ENCODE data around the gene KCND1.
"Not testable (repeated sequence)": the region's sequence is repeated elsewhere in the genome, so short reads cannot be mapped to it uniquely, and the experiment has no call there.

Gene KCND1

DNA sequence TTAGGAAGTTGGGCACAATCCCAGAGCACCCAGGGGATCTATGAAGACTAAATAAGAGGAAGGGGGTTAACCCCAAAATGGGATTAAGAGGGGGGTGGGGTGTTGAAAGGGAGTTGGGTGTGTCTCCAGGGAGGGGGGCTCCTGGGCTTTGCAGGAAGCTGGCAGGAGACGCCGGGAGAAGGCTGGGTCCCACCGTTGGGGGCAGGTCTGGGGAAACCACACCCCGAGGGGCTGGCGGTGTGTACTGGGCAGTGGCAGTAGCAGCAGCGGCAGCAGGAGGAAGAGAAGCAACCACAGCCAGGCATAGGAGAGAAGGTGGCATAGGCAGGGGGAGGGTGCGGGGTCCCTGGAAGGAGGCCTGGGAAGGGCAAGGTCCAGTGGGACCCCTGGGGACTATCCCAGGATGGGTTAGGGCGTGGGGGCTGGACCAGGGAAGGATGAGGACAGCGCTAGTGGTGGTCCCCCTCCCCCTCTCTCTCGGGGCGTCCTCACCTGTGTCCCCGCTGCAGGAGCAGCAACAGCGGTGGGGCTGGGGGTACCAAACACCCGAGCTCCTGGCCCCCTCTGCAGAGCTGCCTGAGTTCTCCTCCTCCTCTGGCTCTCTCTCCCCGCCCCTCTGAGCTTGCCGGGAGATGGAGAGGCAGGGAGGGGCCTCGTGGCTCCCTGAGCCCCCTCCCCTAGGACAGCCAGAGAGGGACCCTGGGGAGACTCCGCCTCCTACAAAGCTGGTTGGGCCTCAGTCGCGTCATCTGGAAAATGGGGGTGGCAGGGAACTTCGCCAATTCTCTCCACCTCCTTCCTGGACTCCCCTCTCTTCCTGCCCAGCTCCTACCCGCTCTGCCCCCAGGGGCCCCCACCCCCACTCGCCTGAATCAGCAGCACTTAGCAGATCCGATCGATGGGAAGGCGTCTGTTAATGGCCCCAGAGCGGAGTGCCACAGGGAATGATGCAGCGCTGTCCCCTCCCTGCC is at the start of gene KCND1:
Gene KCND1, minus strand, starts transcription at position 596 of the 971 bp plus-strand sequence. CDS start 1,573 bp downstream, outside the sequence.
- no peak for DNase-seq (ENCODE audit: low read depth)

DNA sequence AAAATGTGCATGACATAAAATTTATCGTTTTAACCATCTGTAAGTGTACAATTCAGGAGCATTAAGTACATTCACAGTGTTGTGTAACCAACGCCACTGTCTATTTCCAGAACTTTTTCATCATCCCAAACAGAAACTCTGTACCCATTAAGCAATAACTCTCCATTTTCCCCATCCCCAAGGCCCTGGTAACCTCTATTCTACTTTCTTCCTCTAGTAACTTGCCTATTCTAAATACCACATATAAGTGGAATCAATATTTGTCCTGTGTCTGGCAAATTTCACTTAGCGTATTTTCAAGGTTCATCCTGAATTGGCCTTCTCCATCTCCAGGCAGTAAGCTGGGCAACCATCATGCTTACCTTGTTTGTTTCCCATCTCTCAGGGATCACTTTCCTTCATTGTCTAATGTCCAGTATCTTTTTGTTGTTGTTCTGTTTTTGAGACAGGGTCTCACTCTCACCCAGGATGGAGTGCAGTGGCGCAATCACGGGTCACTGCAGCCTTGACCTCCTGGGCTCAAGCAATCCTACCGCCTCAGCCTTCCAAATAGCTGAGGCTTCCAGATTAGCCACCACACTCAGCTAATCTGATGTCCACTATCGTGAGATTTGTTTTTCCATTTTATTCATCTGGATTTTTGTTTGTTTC is 48.1 kb upstream of the KCND1 start:
- DNase-seq (ENCODE audit: low read depth): no peak

DNA sequence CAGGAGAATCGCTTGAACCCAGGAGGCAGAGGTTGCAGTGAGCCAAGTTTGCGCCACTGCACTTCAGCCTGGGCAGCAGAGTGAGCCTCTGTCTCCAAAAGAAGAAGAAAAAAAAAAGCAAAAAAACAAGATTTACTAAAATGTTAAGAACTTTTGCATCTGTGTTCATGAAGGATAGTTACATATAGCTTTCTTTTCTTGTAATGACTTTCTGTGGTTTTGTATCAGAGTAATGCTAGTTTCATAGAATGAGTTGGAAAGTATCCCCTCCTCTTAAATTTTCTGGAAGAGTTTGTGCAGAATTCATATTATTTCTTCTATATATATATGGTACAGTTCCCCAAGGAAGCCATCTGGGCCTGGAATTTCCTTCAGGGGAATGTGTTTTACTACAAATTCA is 47.4 kb upstream of the KCND1 start:
- no peak for DNase-seq (ENCODE audit: low read depth)

DNA sequence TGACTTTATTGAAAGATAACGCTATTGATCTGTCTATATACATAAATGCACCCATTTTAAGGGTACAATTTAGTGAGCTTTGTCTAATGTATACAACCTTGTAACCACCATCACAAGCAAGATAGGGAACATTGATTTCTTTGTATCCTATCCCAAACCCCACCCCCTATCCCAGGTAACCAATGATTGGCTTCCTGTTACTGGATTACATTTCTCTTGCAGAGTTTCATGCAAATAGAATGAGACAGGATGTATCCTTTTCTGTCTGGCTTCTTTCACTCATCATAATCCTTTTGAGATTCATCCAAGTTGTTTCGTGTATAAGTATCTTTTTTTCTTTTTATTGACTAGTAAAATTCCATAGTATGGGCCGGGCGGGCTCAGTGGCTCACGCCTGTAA is 32.1 kb upstream of the KCND1 start:
- DNase-seq (ENCODE audit: low read depth): no peak

DNA sequence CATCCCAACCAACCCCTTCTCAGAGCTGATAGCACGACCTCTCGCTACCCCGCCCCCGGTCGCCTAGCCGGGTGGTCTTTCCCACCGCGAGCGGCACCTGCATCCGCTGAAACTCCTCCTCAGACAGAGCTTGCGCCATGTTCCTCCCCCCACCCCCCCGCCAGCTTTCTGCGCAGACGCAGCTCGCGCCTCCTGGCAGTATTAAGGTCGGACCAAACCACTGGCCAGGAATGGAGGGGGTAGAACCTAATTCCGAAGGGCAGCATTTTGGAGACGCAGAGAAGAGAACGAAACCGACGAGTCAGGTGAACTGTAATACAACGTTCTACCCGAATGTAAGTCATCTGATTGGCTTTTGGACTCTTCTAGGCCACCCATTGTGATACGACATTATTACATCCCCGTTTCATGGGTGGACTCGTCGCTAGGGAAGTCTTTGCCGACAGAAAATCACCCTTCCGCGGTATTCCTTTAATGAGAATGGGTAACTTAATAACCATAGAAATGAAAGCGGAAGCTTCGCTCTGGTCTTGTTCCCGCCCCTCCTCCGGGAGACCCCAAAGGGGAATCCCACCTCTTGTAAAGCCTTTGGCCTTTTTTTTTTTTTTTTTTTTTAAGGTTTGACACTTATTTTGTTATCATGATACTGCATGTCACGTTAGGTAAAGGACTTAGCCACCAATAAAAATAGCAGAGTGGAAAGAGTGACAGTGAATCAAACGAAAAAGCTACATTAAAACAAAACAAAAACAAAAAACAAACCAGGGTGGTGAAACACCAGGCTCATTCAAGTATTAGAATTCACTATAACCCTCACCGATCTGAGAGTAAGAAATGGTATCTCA is 30.7 kb upstream of the KCND1 start, which contains the start of gene GRIPAP1:
Gene GRIPAP1, minus strand, starts transcription at position 174 of the 845 bp plus-strand sequence. Its CDS starts 35 bp downstream, at position 139.
- peak; percentile 62 for DNase-seq (ENCODE audit: low read depth)

DNA sequence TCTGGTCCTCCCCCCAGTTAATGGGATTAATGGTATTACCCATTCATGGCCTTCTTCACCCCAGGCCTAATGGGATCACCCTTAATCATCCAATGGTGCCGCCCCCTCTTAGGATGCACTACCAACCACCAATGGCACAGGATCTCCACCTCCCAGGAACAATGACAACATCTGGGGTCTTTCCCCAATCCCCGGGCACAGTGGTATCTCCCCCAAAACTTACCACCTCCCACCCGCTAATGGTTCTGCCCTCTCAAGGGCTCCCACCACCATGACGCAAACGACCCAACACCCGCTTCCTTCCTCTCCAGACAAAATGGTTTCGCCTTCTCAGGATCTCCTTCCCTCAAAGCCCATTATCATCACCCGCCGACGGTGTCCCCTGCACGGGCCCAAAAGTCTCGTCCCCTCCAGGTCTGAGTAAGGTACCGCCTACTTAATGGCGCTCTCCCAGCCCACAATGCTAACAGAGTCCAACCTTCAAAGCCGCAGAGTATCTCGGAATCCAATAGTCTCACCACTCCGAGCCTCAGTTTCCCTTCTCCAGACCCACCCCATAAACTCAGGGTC is 30.0 kb upstream of the KCND1 start:
- peak; percentile 35 for DNase-seq (ENCODE audit: low read depth)

DNA sequence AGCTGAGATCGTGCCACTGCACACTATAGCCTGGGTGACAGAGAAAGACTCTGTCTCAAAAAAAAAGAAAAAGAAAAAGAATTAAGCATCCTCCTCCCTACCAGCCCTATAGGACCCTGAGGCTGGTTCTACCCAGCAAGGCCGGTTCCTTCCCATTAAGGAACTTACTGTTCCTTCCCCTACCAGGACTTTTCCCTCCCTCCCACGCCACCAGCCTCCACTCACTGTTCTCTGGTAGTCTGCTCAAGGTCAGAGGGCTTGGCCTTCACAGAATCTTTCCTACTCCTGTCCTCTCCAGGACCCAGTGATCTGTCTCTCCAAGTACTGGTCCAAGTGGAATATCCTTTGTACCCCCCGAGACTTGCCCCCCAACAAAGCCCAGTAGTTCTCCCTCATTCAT is 29.0 kb upstream of the KCND1 start:
- no peak for DNase-seq (ENCODE audit: low read depth)

DNA sequence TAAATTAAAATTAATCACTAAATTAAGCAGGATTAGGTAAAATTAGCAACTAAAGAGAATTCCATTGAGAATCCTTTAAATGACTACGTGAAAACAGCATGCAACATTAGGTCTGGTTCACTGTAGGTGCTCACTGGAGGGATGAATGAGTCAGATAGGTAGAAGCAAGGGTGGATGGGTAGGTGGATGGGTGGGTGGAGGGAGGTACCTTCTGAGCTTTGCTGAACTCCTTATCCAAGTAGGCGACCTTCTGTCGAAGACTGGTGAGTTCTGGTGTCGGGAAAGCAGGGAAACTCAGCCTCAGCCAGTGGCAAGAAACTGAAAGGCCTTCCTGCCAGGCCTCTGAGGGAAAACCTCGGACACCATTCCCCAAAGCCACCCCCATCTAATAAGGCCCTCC is 27.4 kb upstream of the KCND1 start:
- no peak for DNase-seq (ENCODE audit: low read depth)

DNA sequence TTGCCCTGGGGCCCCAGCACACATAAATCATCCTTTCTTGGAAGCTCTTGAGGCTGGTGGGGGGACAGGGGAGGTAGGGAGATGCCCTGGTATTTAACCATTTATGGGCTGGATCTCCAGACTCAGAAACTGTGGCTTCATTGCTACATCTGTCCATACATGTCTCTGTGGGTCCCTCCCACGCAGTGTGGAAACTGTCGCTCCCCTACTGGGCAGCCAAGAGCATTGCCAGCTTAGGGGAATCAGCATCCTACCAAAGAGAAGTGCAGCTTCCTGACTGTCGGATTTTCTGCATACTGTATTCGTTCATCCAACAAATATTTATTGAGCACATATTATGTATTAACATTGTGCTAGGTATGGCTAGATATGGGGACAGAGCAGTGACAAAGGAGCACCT is 26.7 kb upstream of the KCND1 start:
- no peak for DNase-seq (ENCODE audit: low read depth)

DNA sequence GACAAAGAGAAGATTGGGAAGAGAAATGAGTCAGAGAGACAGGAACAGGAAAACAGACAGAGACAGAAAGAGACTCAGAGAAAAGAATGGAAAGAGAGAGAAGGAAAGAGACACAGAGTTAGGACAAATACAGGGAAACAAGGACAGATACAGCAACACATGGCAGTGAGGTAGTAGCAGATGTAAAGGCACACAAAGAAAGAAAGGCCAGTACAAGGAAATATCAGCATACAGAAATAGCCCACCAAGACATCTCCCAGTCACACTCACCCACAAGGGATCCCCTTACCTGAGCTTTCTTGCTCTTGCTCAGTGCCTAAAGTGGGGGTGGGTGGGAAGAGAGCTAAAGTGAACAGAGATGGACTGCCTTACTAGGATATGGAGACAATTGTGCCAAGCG is 26.2 kb upstream of the KCND1 start:
- DNase-seq (ENCODE audit: low read depth): no peak

DNA sequence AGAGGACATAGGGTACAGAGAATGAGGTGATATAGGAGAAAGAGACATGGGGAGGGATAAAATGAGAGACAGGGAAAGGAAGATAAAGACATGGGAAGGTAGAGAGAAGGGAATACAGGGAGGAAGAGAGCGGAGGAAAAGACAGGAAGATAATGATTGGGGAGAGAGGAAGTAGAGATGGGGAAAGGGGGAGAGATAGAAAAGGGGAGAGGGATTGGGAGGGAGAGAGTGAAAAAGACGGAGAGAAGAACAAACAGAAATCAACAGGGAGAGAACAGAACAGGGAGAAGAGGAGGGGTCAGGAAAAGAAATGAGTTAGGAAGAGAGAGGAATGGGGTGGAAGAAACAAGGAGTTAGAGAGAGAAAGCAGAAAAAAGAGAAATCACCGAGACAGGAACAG is 25.8 kb upstream of the KCND1 start:
- no peak for DNase-seq (ENCODE audit: low read depth)

DNA sequence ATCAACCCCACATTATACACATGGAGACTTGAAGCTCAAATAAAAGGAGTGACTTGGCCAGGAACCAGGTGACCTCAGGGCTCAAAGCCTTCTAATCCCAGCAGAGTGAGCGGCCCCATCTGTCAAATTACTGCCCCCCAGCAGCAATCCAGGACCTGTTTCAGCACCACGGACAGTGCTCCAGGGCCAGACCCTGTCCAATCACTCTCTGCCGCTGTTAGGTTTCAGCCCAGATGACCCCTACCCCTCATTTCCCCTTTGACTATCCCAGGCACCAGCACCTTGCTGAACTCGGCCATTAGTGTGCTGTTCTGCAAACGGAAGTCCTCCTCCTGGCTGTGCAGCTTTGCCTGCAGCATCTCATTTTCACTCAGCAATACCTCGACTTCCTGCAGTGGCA is 25.3 kb upstream of the KCND1 start:
- DNase-seq (ENCODE audit: low read depth): no peak

DNA sequence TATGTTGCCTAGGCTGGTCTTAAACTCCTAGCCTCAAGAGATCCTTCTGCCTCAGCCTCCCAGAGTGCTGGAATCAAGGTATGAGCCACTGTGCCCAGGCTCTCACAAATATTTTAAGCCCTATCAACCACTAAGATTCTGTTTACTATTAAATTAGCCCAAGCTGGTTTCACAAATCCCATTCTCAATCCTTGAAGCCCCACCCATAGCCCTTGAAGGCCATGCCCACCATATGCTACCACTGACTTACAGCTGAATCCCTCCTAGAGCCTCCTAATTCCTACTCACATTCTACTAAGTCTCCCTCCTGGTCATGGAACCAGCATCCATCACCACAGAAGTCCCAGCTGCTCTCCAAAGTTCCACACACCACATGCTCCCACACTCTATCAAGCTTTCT is 20.7 kb upstream of the KCND1 start:
- no peak for DNase-seq (ENCODE audit: low read depth)

DNA sequence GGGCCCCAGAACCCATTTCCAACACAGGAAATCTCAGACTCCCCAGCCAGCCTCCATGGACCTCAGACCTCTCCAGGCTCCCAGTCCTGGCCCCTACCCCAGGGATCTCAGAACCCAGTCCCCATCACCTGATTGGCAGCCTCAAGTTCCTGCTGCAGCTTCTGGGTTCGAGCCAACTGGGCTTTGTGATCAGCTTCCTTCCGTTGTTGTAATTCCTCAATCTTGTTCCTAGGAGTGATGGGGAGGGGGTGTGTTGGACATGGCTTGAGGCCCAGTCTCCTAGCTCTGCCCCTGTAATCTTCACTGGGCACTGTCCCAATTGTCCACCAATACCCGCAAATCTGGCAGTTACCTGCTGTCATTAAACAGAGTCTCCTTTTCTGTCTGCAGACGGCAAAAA is 17.8 kb upstream of the KCND1 start:
- DNase-seq (ENCODE audit: low read depth): no peak

DNA sequence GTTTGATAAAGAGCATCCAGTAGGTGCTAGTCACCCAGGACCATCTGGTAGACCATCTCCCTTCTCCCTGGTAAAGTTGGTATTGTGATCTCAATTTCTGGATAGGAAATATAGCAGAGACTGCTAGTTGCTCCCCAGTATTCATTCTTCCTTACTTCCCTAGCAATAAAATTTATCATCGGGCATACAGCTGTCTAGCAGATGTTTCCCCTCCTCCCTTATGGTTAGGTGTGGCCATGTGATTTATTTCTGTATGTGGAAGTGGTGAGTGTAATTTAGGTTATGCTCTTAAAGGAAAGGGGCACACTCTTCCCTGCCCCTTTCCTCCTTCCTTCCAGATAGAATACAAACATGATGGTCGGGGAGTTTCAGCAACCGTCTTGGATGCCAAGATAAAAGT is 12.3 kb upstream of the KCND1 start:
- DNase-seq (ENCODE audit: low read depth): no peak

DNA sequence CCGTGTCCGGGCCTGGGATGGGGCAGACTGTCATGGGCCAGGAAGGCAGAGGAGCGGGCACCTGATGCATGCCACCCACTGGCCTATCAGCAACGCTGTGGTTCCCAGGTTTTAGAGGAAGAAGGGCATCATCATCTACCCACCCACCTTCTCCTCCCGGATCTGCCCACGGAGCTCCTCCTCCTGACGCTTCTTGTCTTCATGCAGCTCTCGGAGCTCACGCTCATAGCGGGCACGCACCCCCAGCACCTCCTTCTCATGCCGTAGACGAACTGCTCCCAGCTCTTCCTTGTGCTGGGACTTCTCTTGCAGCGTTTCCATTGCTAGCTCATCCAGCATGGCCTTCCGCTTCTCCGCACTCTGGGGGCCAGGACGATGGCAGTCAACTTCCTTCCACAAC is 11.4 kb upstream of the KCND1 start:
- no peak for DNase-seq (ENCODE audit: low read depth)

DNA sequence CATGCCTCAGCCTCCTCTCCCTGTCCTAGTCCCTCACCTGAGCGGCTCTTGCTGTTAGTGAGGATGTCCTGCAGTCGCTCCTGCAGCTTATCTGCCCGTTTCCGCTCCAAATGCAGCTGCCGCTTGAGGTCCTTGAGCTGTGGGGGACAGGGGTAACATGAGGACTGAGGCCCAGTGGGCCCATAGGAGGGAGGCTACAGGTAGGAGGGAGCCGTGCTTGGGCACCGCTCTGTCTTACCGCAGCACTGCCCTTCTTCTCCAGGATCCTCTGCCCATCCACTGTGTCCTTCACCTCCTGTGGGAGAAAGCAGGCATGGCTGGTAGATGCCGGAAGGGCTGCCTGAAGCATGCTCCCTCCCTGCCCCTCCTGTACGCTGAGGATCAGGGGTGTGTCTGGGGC is 9.5 kb upstream of the KCND1 start:
- DNase-seq (ENCODE audit: low read depth): no peak

DNA sequence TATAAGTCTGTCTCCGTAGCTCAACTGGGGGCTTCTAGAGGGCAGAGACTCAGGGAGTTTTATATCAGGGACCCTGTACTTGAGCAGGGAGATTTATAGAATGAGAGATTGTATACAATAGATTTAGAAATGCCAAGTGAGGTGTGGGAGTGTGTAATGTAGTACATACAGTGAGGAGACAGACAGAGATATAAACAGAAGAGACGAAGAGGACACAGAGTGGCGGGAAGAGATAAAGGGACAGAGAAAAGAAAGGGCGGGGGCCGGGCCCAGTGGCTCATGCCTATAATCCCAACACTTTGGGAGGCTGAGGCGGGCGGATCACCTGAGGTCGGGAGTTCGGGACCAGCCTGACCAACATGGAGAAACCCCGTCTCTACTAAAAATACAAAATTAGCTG is 8.7 kb upstream of the KCND1 start:
- not testable (repeated sequence) for DNase-seq (ENCODE audit: low read depth)

DNA sequence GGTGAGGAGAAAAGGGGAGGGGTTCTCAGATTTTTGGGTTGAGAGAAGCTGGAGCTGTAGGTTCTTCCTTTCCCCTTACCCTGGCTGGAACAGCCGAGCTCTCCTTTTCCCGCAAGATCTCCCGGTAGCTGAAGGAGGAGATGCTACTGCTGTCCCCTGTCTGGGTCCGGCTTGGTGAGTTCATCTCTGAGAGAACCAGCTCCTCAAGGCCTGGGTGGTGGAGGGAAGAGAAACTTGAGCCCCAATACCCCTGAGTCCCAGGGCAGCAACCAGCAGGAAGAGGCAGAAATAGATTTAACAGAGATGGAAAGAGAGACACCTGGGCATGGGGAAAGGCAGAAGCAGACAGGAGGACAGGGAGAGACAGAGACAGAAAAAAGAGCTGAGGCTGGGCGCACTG is 6.6 kb upstream of the KCND1 start:
- no peak for DNase-seq (ENCODE audit: low read depth)

DNA sequence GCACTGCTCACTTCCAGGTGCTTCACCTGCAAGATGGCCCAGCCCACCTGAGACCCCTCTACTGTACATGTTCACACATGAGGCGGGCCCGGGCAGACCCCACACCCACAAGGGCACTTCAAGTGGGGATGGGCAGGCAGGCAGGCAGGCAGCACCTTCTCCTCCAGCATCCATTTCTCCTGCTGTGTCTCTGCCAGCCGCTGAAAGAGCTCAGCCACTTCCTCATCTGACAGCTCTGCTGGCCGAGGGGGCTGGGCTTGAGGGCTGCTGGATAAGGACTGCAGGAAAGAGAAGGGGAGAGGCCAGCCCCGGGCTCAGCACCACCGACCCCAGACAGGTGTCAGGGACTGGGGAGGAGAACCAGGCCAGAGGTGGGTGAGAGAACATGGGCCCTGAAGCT is 4.4 kb upstream of the KCND1 start:
- no peak for DNase-seq (ENCODE audit: low read depth)

DNA sequence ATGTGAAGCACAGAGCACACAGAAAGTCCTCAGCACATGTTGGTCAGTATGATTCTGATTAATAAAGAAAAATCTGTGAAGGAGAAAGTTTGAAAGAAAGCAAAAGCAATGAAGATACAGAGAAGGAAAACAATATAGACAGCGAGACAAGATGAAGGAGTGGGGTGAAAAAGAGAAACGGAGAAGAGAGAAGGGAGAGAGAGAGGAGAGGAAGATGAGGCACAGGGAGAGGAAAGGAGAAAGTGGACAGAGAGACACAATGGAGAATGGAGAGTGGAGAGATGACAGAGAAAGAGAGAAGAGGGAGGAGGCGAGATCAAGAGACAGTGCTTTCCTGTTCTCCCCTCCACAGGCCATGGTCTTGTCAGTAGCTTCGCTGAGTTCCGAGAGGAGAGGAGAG is 3.9 kb upstream of the KCND1 start:
- DNase-seq (ENCODE audit: low read depth): no peak

DNA sequence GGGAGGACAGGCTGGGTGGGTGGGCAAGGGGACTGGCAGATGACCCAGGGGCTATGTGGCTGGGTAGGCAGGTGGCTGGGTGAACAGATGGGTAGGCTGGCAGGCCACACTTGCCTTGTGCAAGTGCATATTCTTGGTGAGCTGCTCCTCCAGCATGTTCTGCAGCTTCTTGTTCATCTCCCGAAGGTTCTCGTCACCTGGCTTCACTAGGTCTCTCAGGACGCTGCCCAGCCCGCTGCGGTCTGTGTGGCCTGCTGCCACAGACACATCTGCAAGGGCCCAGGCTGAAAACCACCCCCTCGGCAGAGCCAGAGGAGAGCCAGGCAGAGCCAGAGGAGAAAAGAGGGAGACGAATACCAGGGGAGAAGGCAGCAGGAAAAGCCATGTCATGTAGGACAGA is 3.4 kb upstream of the KCND1 start:
- no peak for DNase-seq (ENCODE audit: low read depth)
